ENCODE measurements around the gene KCNJ6.

The KCNJ6 gene

GRCh38 chr21:37917612-37918011 is 1.4 kb upstream of the KCNJ6 start (continued):
- TF ChIP-seq PATZ1 (CRISPR knock-in tag; IDR thresholded peaks at IDR 0.05; ENCODE audit: borderline replicate concordance) = no peak
- no peak for TF ChIP-seq CSDC2 (CRISPR knock-in tag; IDR thresholded peaks at IDR 0.05)
- TF ChIP-seq TCF4 (CRISPR knock-in tag; IDR thresholded peaks at IDR 0.05; ENCODE audit: borderline replicate concordance) = no peak
- TF ChIP-seq ZNF70 (CRISPR knock-in tag; IDR thresholded peaks at IDR 0.05) = no peak
- TF ChIP-seq OSR1 (CRISPR knock-in tag; IDR thresholded peaks at IDR 0.05) = no peak
- no peak for TF ChIP-seq ISL1 (CRISPR knock-in tag; IDR thresholded peaks at IDR 0.05)
- no peak for TF ChIP-seq RARB (CRISPR knock-in tag; IDR thresholded peaks at IDR 0.05)
- no peak for TF ChIP-seq BACH2 (CRISPR knock-in tag; IDR thresholded peaks at IDR 0.05; ENCODE audit: borderline replicate concordance)
- TF ChIP-seq TSHZ2 (CRISPR knock-in tag; IDR thresholded peaks at IDR 0.05) = no peak
- TF ChIP-seq PPARA (CRISPR knock-in tag; IDR thresholded peaks at IDR 0.05; ENCODE audit: borderline replicate concordance) = no peak
- no peak for TF ChIP-seq ZNF565 (CRISPR knock-in tag; conservative IDR thresholded peaks at IDR 0.05; ENCODE audit: low read depth)

- ATAC-seq = peak; percentile 20; the same call in 2 of the 3 replicates
- TF ChIP-seq PPARA (CRISPR knock-in tag; IDR thresholded peaks at IDR 0.05; ENCODE audit: borderline replicate concordance) (no peak), ZFP3 (CRISPR knock-in tag; IDR thresholded peaks at IDR 0.05) (no peak), ZNF565 (CRISPR knock-in tag; conservative IDR thresholded peaks at IDR 0.05; ENCODE audit: low read depth) (no peak), ZFP30 (CRISPR knock-in tag; IDR thresholded peaks at IDR 0.05) (no peak), ZNF8 (CRISPR knock-in tag; IDR thresholded peaks at IDR 0.05) (no peak), TCF4 (CRISPR knock-in tag; IDR thresholded peaks at IDR 0.05; ENCODE audit: borderline replicate concordance) (no peak)
Observed at GRCh38 chr21:37915941-37916309, 332 bp downstream of the KCNJ6 start.

- ATAC-seq = no peak
- no peak for TF ChIP-seq SNAI2 (CRISPR knock-in tag; IDR thresholded peaks at IDR 0.05)
- no peak for TF ChIP-seq ZFP3 (CRISPR knock-in tag; IDR thresholded peaks at IDR 0.05)
Observed at GRCh38 chr21:37915497-37915911, 753 bp downstream of the KCNJ6 start.

- TF ChIP-seq CSRNP3 (CRISPR knock-in tag; IDR thresholded peaks at IDR 0.05) (no peak), ESRRG (CRISPR knock-in tag; IDR thresholded peaks at IDR 0.05) (no peak), ZFP3 (CRISPR knock-in tag; IDR thresholded peaks at IDR 0.05) (no peak), CSDC2 (CRISPR knock-in tag; IDR thresholded peaks at IDR 0.05) (no peak), ZNF565 (CRISPR knock-in tag; conservative IDR thresholded peaks at IDR 0.05; ENCODE audit: low read depth) (no peak), GLIS3 (CRISPR knock-in tag; IDR thresholded peaks at IDR 0.05) (no peak), ZNF70 (CRISPR knock-in tag; IDR thresholded peaks at IDR 0.05) (no peak), ZNF8 (CRISPR knock-in tag; IDR thresholded peaks at IDR 0.05) (no peak), CREB5 (CRISPR knock-in tag; IDR thresholded peaks at IDR 0.05; ENCODE audit: low read depth) (no peak), ZC3H10 (CRISPR knock-in tag; IDR thresholded peaks at IDR 0.05) (no peak), POU6F1 (CRISPR knock-in tag; IDR thresholded peaks at IDR 0.05; ENCODE audit: borderline replicate concordance, low read depth) (no peak), RARB (CRISPR knock-in tag; IDR thresholded peaks at IDR 0.05) (no peak)
- ATAC-seq = no peak
Observed at GRCh38 chr21:37912616-37913015, 3.6 kb downstream of the KCNJ6 start.

Measured in SK-N-SH treated with all-trans-retinoic acid at 6 μM for 48 hours (cell line).